ENCODE results near the gene AGAP1. TPM values are rescaled to one million over a fixed set of nuclear protein-coding genes. Genes with fewer than 3 reads are reported as not detected.
A peak's percentile ranks its signal among the peaks of the same experiment; 100 is the strongest.

Gene AGAP1
- total and polyA plus RNA-seq, 7 donors, result 4.2 to 21.6 (median 16.6) TPM

- Histone ChIP-seq H3K27me3 (ENCODE audit: insufficient read depth in 3 of 3, low read length in 2 of 3) (no peaks in the 10 kb centered on the region), H3K27ac (no peak overlapping the region), H3K4me3 (no peak overlapping the region), H3K4me1 (peaks cover 43% of the 10 kb centered on the region), H3K9me3 (no peaks in the 10 kb centered on the region), H3K36me3 (ENCODE audit: insufficient read depth in 1 of 2, low read depth in 1 of 2) (no peaks in the 10 kb centered on the region)
- 45 to 54% (median 51%) methylated on average over 7 of the region's 7 CpGs for WGBS, 3 donors
- intact Hi-C loops (cut with DNase I), result no loop called here
- peak; percentile 52 to 77 (median 65) for ATAC-seq
- no peak for DNase-seq
- no peak for TF ChIP-seq CTCF (IDR thresholded peaks at IDR 0.05)
Observed at GRCh38 chr2:235511187-235511661, 17.4 kb downstream of the AGAP1 start.

- WGBS, 3 donors, result 85 to 95% (median 87%) methylated on average over 9 of the region's 9 CpGs
- H3K27me3 ChIP-seq (ENCODE audit: insufficient read depth in 3 of 3, low read length in 2 of 3), result no peaks in the 10 kb centered on the region
- H3K27ac ChIP-seq, result no peak overlapping the region
- peaks cover 35% of the 10 kb centered on the region for H3K4me1 ChIP-seq
- intact Hi-C loops (cut with DNase I), result no loop called here
- no peaks in the 10 kb centered on the region for H3K36me3 ChIP-seq (ENCODE audit: insufficient read depth in 1 of 2, low read depth in 1 of 2)
- no peak for ATAC-seq
- no peak for TF ChIP-seq CTCF (IDR thresholded peaks at IDR 0.05)
- H3K9me3 ChIP-seq, result no peaks in the 10 kb centered on the region
- no peak for DNase-seq
- no peak overlapping the region for H3K4me3 ChIP-seq
Observed at GRCh38 chr2:235511751-235512698, 18.2 kb downstream of the AGAP1 start.

GRCh38 chr2:235512699-235513053 is 18.8 kb downstream of the AGAP1 start:
- WGBS, 3 donors, result 92 to 98% (median 94%) methylated on average over 4 of the region's 4 CpGs
- Histone ChIP-seq H3K4me3 (no peak overlapping the region), H3K4me1 (peaks cover 30% of the 10 kb centered on the region), H3K9me3 (no peaks in the 10 kb centered on the region), H3K27ac (no peak overlapping the region), H3K36me3 (ENCODE audit: insufficient read depth in 1 of 2, low read depth in 1 of 2) (no peaks in the 10 kb centered on the region), H3K27me3 (ENCODE audit: insufficient read depth in 3 of 3, low read length in 2 of 3) (no peaks in the 10 kb centered on the region)
- TF ChIP-seq CTCF (IDR thresholded peaks at IDR 0.05), result no peak
- no peak for DNase-seq
- ATAC-seq, result no peak
- intact Hi-C loops (cut with DNase I), result no loop called here

- Histone ChIP-seq H3K4me1 (peaks cover 36% of the 10 kb centered on the region), H3K9me3 (no peaks in the 10 kb centered on the region), H3K27ac (peak overlapping the region; percentile 21), H3K4me3 (no peak overlapping the region), H3K27me3 (ENCODE audit: insufficient read depth in 3 of 3, low read length in 2 of 3) (no peaks in the 10 kb centered on the region), H3K36me3 (ENCODE audit: insufficient read depth in 1 of 2, low read depth in 1 of 2) (no peaks in the 10 kb centered on the region)
- no peak for TF ChIP-seq CTCF (IDR thresholded peaks at IDR 0.05)
- DNase-seq, result no peak
- peak; percentile 26 to 73 (median 60) for ATAC-seq
- WGBS, 3 donors, result 72 to 92% (median 80%) methylated on average over 14 of the region's 14 CpGs
- intact Hi-C loops (cut with DNase I), result no loop called here
Observed at GRCh38 chr2:235513984-235514626, 20.3 kb downstream of the AGAP1 start.
